SK-N-DZ (cell line): ENCODE data around the gene LCE6A.

Experiments used
- DNase-seq: peaks from one replicate; pipeline ENCODE4 v3.0.0-alpha.2; 2015; ENCODE audit warnings: low spot score

Gene LCE6A

GRCh38 chr1:152873495-152873894 lies 30.8 kb downstream of the LCE6A start:
- DNase-seq, result no peak

- DNase-seq, result no peak
These were observed 34.2 kb downstream of the LCE6A start for GRCh38 chr1:152876827-152877226.

DNA sequence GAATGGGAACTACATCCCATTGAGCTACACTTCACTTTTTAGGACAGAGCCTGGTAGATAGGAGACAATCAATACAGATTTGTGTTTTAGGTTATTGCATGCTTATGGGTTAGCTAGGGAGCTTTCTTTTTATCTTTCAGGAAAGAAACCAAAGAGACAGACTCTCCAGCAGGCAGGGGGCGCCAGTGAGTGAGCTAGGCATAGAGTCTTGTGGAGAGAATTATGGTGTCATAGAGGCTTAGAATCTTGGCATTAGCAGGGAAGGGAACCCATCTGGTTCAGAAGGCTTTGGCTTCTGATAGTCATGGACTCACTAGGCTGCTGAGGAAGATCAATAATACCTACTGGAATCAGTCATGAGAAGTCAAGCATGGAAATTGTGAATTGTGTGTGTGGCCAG lies 35.4 kb downstream of the LCE6A start, which contains the start of gene SMCP:
SMCP (plus strand) TSS at position 281 of the 400 bp plus-strand sequence. CDS start 6,101 bp downstream, outside the sequence.
- no peak for DNase-seq

GRCh38 chr1:152879559-152880198 lies 37.0 kb downstream of the LCE6A start:
- no peak for DNase-seq

GRCh38 chr1:152880316-152880715 lies 37.7 kb downstream of the LCE6A start:
- DNase-seq, result no peak

DNA sequence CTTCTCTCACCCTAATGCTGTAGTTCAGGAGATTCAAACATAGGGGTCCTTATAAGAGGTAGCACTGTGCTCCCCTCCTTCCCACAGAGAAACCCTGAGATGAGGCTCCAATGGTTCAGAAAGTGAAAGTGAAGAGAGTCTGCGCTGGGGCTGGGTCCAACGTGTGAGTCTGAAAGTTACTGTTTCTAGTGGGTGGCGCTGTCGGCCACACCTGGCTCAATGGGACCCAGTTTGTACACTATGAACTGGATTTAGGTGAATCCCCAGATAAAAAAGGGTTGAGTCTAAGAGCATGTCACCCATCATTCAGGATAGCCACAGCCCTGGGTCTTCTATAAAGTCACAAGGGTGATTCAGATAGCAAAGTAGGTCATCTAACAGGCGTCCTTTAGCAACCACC lies 38.3 kb downstream of the LCE6A start:
- DNase-seq, result no peak

DNA sequence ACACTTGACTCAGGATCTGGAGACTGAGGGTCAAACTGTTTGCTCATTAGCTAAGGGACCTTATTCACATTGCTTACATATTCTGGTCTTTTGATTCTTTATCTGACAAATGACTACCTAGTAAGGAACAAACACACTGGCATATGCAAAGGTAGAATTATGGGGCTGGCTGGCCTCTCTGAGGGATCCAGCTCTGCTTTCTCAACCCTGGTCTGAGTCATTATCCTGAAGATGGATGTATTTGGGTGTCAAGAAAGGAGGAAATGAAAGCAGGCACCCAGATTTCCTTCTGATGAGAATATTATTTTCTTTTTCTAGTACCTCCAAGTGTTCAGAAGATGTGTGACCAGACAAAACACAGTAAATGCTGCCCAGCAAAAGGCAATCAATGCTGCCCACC lies 41.4 kb downstream of the LCE6A start:
- no peak for DNase-seq

- DNase-seq, result no peak
These were observed 41.9 kb downstream of the LCE6A start for GRCh38 chr1:152884506-152884905.

DNA sequence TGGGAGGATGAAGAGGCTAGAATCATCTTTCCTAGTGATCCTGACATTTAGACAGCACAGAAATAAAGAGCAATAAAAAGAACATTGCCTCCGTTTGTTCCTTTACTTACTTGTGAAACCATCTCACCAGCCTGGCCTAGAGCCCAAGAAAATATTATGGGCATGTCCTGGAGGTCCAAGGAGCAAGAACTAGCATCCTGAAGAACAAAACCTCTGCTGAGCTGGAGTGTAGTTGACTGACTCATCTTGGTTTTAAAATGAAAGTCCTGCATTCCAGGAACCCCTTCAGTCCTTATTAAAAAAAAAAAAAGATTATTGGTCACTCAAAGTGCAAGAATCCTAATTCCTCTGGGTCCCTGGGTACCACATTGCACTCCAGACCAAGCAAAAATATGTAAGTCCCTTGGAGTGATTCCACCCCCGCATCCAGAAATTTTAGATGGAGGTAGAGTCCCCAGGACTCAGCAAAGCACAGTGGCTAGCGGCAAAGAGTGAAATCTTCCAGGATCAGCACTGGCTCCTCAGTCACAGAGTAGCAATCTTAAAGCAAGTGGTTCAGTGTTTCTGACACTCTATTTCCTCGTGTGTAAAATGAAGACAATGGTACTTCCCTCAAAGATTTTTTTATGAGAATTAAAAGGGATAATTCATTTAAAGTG lies 42.4 kb downstream of the LCE6A start:
- no peak for DNase-seq

DNA sequence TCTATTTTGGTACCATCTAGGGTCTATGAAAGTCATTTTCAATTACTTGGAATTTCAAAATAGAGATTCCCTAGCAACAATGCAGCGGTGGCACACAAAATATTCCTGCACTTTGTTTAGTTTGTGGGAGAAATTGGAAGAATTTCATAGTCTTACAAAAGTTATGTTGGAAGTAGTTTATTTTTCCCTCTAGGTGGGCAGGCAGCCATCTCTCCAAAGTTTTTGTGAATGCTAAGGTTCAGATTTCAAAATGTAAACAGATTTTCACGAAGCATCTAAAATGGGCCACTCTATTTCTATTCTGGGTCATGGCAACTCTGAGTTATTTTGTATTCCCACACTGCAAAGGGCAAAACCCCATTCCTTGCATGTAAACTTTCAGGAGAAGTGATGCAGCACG lies 43.4 kb downstream of the LCE6A start:
- DNase-seq, result no peak

DNA sequence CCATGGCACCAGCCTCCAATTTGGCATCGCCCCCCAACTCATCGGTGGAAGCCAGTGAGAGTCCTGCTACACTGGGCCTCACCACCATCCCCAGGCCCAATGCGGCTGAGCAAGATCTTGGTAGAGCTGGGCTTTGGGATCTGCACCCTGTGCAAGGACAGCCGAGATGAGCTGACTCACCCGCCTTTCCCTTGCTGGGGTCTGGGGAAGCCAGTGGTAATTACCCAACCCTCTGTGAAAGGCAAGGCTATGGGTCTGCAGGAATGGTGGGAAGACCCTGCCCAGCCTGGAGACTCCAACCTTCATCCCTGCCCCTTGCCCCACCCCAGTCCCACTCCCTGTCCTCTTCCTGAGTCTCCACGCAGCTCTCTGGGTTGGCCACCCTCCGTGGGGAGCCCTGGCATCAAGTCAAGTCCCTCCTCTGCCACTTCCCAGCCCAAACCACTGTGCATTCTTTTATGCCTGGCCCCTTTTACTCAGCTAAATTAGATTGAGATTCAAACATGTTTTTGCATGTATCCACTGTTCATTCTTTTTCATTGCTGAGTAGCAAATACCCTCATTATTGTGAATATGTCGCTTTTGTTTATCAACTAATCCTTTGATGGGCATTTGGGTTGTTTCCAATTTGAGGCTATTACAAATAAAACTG lies 44.2 kb downstream of the LCE6A start:
- no peak for DNase-seq

DNA sequence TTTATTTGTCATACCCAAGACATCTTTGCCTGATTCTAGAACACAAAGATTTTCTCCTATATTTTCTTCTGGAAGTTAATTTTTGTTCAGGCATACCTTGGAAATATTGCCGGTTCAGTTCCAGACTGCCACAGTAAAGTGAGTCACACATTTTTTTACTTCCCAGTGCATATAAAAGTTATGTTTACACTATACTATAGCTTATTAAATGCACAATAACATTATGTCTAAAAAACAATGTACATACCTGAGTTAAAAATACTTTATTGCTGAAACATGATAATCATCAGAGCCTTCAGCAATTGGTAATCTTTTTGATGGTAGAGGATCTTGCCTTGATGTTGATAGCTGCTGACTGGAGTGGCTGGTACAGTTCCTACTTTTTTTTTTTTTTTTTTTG lies 45.5 kb downstream of the LCE6A start:
- no peak for DNase-seq
